GM10266 (cell line): ENCODE data around the gene CTIF.

Source experiments
- DNase-seq: peaks from one replicate; pipeline ENCODE4 v3.0.0; 2012; ENCODE audit errors: extremely low spot score
- TF ChIP-seq, protein P1 (sequence below): IDR thresholded peaks from 2 replicates; pipeline ENCODE4 v1.5.1; 2012; ENCODE audit warnings: mild to moderate bottlenecking, low read depth; ENCODE audit not compliant: control insufficient read depth, insufficient read depth; ENCODE audit errors: missing control alignments

The CTIF gene

DNA sequence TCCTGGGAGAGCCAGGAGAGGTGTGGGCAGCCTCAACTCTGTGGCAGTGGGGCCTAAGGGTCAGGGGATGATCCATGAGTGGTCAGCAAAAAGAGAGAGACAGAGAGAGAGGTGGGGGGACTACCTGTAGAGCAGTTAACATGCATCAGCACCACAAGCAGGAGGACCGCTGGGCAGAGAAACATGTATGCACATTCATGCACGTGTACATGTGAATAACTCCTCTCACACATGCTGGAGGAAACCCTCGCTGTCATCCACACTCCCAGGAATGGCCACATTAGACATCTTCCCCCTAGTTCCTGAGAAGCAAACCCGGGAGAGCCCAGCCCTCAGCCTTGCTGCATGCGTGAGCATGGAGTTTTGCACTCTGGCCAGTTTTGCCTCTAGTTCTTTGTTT lies 245.8 kb downstream of the CTIF start:
- DNase-seq: no peak
- TF ChIP-seq, protein P1, sequence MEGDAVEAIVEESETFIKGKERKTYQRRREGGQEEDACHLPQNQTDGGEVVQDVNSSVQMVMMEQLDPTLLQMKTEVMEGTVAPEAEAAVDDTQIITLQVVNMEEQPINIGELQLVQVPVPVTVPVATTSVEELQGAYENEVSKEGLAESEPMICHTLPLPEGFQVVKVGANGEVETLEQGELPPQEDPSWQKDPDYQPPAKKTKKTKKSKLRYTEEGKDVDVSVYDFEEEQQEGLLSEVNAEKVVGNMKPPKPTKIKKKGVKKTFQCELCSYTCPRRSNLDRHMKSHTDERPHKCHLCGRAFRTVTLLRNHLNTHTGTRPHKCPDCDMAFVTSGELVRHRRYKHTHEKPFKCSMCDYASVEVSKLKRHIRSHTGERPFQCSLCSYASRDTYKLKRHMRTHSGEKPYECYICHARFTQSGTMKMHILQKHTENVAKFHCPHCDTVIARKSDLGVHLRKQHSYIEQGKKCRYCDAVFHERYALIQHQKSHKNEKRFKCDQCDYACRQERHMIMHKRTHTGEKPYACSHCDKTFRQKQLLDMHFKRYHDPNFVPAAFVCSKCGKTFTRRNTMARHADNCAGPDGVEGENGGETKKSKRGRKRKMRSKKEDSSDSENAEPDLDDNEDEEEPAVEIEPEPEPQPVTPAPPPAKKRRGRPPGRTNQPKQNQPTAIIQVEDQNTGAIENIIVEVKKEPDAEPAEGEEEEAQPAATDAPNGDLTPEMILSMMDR: no peak

DNA sequence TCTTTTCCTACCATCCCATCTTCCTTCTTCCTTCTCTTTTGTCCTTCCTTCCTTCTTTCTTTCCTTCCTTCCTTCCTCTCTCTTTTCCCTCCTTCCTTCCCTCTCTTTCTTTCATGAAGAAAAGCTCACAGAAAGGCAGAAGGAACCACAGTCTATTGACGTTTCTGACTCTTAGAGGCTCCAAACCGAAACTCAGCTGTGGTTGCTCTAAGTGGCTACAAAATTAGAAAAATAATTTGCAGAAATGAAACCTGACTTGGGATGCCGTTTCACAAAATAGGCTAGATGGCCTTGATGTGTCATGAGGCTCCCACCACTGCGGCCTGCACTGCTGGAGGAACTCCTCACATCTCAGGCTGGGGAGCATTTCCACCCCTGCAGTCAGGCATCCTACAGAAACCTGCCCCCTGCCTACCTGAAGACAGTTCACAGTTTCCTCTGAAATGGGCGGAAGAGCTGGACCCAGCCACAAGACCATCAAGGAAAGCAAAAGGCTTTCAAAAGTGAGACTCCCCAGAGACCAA lies 246.3 kb downstream of the CTIF start:
- TF ChIP-seq, protein P1: no peak
- DNase-seq: peak; percentile 88

DNA sequence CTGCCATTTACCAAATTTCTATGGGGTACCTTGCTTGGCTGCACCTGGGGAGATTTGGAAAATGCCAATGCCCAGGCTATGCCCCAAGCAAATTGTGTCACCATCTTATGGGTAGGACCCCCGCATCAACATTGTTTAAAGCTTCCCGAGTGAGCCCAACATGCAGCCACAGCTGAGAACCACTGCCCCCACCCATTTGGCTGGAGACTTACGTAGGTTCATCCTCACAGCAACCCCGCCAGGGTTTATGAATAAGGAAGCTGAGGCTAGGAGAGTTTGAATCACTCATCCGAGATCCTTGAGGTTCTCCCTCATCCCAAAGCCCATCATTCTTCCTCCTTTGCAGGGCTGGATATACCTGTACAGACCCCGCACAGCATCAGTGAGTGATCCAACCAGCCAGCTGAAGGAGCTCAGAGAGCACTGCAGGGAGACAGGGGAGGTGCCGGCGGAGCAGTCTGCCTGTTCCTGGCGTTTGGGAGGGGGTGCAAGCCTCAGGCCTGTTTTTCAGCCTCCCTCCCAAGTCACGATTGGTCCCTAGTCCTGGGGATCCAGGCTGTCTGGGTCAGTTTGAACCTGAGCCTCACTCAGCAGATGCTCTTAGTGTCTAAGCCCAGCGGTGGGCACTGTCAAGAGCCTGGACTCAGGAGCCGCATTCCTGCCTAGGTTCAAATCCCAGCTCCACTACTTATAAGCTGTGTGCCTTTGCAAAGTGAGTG lies 247.1 kb downstream of the CTIF start:
- no peak for DNase-seq
- TF ChIP-seq, protein P1: no peak

DNA sequence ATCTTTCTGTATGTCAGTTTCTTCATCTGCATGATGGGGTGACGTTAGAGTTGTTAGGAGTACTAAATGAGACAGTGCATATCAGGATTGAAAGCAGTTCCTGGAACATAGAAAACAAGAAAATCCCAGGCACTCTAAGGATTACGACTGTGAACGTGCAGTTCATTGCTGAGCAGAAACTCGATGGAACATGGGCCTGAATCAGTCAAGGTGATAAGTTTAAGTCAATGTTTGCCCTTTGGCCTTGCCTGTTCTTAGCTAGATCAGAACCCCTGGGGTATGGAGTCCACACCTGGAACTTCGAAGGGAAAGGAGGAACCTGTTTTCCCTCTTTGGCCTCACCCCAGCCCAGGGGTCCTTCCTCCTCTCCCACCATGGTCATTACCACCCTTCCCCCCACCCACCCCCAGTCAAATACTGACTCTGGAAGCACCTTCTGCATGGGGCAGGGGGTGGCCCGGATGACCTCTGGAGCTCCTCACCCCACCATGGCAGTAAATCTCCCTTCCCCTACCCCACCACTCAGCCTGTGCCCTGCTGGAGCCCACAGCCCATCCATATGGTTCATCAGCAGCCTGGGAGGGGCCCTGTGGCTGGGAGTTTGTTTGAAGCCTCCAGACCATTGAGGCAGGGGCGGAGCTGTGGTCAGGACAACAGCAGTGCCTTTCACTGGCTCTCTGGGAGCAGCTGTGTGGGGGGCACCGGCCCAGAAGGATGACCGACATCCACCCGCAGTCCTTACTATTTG lies 247.8 kb downstream of the CTIF start:
- TF ChIP-seq, protein P1: no peak
- DNase-seq: no peak

DNA sequence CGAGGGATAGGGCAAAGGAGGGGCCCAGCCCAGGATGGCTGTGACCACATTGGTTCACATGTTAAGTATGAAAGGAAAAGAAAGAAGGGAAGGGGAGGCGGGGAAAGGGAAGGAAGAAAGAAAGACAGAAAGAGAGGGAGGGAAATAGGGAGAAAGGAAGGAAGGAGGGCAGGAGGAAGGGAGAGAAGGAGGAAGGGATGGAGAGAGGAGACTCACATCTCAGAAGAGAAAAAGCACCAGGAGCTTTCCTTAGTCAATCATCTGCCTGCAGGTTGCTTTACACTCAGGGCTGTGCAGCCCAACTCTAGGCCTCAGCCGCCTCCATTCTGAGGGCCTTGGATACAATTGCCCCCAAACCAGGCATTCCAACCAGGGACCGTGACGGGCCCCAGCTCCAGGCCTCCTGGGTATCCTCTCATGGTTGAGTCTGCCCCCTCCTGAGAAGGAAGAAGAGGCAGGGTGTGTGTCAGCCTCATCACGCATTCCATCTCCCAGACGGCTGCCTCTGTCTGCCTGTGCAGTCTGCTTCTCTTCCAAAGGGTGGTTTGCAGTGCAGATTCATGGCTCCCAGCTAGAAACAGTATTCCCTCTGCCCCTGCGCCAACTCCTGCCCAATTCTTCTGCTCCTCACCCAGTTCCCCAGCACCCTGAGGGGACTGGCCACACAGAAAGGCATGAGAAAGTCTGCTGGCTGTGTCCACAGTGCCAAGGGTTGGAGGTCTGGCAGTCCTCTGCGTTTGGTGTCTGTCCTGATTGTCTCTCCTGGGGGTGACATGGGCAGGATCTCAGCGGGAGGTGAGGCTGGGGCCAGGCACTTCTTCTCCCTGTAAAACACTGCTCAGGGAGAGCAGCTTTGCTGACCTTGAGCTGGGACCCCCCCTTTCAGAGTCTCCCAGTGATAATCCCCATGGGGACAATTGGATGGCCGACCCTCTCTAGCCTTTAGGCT lies 248.6 kb downstream of the CTIF start:
- TF ChIP-seq, protein P1: no peak
- DNase-seq: no peak

DNA sequence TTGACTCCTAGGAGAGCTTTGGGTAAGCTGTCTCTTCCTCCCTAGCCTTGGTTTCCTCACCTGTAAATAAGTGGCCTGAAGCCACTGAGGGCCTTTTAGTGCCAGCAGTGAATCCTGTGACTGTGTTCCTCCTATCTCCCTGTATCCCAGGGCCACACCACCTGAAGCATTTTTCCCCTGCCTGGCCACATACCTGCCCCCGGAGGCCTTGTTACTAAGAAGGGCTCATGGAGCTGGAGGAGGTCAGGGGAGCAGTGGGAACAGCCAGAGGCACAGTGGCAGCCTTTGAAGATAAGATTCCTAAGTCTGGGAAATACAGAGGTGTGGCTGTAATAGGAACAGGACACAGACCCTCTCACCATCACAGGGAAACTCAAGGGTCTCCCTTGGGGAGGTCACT lies 249.5 kb downstream of the CTIF start:
- no peak for DNase-seq
- TF ChIP-seq, protein P1: no peak
